Epithelial cell of esophagus (primary cell): ENCODE measurements around the gene AMER2.

Experiments used
- DNase-seq: peaks from one replicate; pipeline ENCODE4 v3.0.0; 2010; ENCODE audit warnings: low read depth
- H3K4me3 ChIP-seq: 2 replicates; pipeline ENCODE4 v1.5.1; 2011; ENCODE audit warnings: mild to moderate bottlenecking, low read length, control low read depth
- TF ChIP-seq, protein P1 (sequence below): IDR thresholded peaks from 2 replicates; pipeline ENCODE4 v1.5.1; 2011; ENCODE audit warnings: low read depth, mild to moderate bottlenecking, low read length, control low read depth, inconsistent platforms; ENCODE audit not compliant: insufficient read depth; ENCODE audit errors: missing control alignments

The AMER2 gene

DNA sequence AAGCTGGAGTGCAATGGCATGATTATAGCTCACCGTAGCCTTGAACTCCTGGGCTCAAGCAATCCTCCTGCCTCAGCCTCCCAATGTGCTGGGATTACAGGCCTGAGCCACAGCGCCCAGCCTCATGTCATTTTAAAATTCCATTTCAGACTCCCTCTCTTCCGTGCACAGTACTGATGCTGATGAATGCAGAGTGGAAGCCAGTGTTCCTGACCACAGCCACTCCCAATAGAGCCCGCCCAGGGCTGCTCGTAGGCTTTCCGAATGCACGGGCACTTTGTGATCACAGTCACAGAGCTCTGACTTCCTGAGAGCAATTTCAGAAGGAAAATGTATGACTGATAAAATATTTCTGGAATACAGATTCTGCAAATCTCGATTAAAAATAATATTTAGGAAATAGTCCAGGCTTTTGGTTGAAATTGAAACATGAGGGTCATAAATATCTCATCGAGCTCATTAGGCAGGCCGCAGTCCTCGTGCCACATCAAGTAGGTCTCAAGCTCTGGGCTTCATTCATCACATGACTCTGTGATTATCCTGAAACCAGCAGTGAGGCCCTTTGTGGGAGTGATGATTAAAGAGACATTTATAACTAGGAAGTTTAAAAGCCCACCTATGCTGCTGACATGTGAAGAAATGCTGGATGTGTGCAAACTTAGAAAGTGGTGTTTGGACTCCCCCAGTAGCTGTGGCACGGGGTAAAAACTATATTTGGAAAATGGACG is 38.9 kb upstream of the AMER2 start:
- TF ChIP-seq, protein P1, sequence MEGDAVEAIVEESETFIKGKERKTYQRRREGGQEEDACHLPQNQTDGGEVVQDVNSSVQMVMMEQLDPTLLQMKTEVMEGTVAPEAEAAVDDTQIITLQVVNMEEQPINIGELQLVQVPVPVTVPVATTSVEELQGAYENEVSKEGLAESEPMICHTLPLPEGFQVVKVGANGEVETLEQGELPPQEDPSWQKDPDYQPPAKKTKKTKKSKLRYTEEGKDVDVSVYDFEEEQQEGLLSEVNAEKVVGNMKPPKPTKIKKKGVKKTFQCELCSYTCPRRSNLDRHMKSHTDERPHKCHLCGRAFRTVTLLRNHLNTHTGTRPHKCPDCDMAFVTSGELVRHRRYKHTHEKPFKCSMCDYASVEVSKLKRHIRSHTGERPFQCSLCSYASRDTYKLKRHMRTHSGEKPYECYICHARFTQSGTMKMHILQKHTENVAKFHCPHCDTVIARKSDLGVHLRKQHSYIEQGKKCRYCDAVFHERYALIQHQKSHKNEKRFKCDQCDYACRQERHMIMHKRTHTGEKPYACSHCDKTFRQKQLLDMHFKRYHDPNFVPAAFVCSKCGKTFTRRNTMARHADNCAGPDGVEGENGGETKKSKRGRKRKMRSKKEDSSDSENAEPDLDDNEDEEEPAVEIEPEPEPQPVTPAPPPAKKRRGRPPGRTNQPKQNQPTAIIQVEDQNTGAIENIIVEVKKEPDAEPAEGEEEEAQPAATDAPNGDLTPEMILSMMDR, result no peak
- DNase-seq, result no peak
- no peak overlapping the region for H3K4me3 ChIP-seq

DNA sequence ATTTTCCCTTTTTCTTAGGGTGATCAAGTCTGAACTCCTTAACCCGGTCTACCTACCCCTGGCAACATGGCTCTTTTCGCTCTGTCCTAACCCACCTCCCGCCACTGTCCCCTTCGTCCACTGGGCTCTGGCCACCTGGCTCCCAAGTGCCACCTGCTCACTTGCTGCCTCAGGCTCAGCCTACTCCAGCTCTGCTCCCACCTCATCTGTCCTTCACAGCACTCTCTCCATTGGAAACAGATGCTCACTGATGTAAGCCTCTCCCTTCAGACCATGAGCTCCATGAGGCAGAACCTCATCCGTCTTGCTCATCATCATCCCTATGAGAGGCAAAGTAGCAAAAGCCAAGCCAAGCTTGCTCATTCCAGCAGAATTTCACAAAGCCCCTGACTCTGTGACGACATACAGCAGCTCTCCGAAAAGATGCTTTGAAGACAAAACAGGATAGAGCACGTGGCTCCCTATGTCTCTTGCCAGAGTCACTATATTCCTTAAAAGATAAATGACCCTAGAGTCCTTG is 35.3 kb upstream of the AMER2 start:
- no peak for DNase-seq
- no peak overlapping the region for H3K4me3 ChIP-seq
- TF ChIP-seq, protein P1, result no peak

DNA sequence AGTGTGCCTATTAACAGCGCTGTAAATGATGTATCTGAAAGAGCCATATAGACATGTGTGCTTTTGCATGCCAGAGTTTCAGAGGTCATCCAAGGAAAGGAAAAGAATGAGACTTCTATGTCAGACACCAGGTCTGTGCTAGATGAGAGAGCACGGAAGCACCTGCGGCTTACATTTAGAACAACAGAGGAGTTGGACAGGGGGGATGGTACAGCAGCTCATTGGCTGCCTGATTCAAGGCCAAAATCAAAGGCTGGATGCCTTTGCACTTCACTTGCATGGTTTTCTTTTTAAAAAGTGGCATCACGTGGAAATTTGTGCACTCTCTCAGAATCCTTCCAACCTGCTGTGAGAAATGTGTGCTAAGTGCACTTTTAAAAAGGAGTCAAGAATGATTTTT is 32.8 kb upstream of the AMER2 start:
- no peak for DNase-seq
- TF ChIP-seq, protein P1, result no peak
- no peak overlapping the region for H3K4me3 ChIP-seq

DNA sequence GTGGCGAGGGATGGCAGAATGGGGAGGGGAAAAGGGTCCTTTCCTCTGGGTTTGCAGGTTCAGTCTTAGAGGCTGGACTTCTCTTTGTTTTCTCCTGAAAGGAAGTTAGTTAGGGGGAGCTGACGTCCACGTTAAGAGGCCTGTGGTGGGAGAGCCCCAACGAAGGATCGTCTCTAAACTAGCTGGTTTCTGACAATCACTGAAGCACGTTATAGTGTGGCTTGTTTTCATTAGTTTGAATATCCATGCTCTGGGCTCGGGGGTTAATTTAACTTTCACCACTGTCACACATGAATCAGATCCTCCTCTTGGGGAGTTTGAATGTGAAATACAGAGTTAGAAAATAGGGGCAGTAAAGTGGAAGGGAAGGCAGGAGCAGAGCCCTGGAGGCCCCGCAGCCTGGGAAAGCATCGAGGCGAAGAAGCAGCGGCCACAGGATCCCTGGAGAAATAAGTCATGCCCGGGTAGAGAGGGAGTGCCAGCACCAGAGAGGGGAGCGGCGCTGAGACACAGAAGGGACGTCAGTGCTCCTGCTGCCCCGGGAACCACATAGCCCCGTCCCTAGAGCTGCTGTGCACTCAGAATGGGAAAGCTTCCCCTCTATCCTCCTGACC is 31.1 kb upstream of the AMER2 start:
- DNase-seq, result no peak
- TF ChIP-seq, protein P1, result no peak
- H3K4me3 ChIP-seq, result no peak overlapping the region

DNA sequence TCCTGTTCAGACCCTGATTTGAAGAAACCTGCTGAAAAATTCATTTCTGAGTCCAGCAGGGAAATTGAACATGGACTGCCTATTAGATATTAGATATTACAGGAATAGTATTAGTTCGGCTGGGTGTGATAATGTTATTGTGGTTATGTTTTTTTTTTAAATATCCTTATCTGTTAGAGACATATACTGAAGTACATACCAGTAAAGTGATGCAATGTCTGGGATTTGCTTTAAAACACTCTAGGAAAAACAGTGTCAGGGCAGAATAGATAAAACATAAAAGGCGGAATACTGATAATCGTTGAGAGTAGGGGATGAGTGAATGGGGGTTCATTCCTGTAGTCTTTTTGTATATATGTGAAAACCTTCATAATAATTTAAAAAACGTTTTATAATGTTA is 28.7 kb upstream of the AMER2 start:
- TF ChIP-seq, protein P1, result no peak
- DNase-seq, result no peak

DNA sequence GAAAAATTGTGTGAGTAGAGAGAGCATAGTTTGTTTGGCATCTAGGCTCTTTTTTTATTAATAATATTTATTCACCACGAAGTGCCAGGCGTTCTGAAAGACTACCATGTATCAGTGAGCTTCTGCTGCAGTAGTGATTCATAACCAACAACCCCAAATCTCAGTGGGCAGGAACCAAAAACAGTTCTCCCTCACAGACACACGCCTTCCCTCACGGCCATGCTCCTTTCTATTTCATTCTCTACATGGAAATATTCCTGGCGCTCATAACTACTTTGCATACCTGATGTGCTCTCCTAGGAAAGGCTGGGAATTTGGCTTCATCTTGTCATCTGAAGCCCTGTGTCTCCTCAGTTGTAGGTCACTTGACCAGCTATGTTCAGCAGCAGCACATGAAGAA is 26.6 kb upstream of the AMER2 start:
- no peak for DNase-seq
- no peak overlapping the region for H3K4me3 ChIP-seq
- TF ChIP-seq, protein P1, result no peak

More for the DNA sequence above, 28.7 kb upstream of the AMER2 start:
- H3K4me3 ChIP-seq, result no peak overlapping the region
